Measurements from ENCODE around the gene PLAU. TPM values are rescaled to one million over a fixed set of nuclear protein-coding genes. Genes with fewer than 3 reads are reported as not detected.

Gene PLAU
- total RNA-seq: 0.38 and 0.93 TPM in 2 replicates
- long read RNA-seq, partial matches to known transcripts: 0 of 3 reads
- long read RNA-seq, other reads (novel, unspliced or antisense): 0 of 3 reads

- Mint-ChIP-seq H3K27ac (no peak within 1 kb of the TSS), H3K4me1 (ENCODE audit: low read depth) (peaks cover 12% of the 10 kb centered on the region), H3K36me3 (ENCODE audit: insufficient read depth) (no peaks in the 10 kb centered on the region), H3K27me3 (peaks cover 82% of the 10 kb centered on the region), H3K9me3 (ENCODE audit: low read depth) (no peaks in the 10 kb centered on the region), H3K4me3 (ENCODE audit: low read depth) (peak within 1 kb of the TSS; percentile 83)
- TF ChIP-seq CTCF (IDR thresholded peaks at IDR 0.05; ENCODE audit: unreplicated experiment): no peak
- DNase-seq (ENCODE audit: low spot score, unreplicated experiment): peak; percentile 41
Observed at GRCh38 chr10:73910764-73911552, at the start of gene PLAU. Gene PLAU (plus strand): TSS chr10:73911132. CDS start chr10:73911556, 424 bp downstream.

- no peaks in the 10 kb centered on the region for H3K27me3 Mint-ChIP-seq
- H3K9me3 Mint-ChIP-seq (ENCODE audit: low read depth): no peaks in the 10 kb centered on the region
- DNase-seq (ENCODE audit: low spot score, unreplicated experiment): no peak
- H3K36me3 Mint-ChIP-seq (ENCODE audit: insufficient read depth): peaks cover 6% of the 10 kb centered on the region
- H3K4me3 Mint-ChIP-seq (ENCODE audit: low read depth): no peak overlapping the region
- no peak for TF ChIP-seq CTCF (IDR thresholded peaks at IDR 0.05; ENCODE audit: unreplicated experiment)
- no peak overlapping the region for H3K27ac Mint-ChIP-seq
- no peaks in the 10 kb centered on the region for H3K4me1 Mint-ChIP-seq (ENCODE audit: low read depth)
Observed at GRCh38 chr10:73862011-73862410, 48.9 kb upstream of the PLAU start.

GRCh38 chr10:73863039-73863817, 47.7 kb upstream of the PLAU start:
- H3K9me3 Mint-ChIP-seq (ENCODE audit: low read depth): no peaks in the 10 kb centered on the region
- H3K4me3 Mint-ChIP-seq (ENCODE audit: low read depth): no peak overlapping the region
- no peak for TF ChIP-seq CTCF (IDR thresholded peaks at IDR 0.05; ENCODE audit: unreplicated experiment)
- no peak for DNase-seq (ENCODE audit: low spot score, unreplicated experiment)
- no peaks in the 10 kb centered on the region for H3K4me1 Mint-ChIP-seq (ENCODE audit: low read depth)
- H3K27me3 Mint-ChIP-seq: no peaks in the 10 kb centered on the region
- no peak overlapping the region for H3K27ac Mint-ChIP-seq
- H3K36me3 Mint-ChIP-seq (ENCODE audit: insufficient read depth): peaks cover 6% of the 10 kb centered on the region

- TF ChIP-seq CTCF (IDR thresholded peaks at IDR 0.05; ENCODE audit: unreplicated experiment): no peak
- Mint-ChIP-seq H3K4me3 (ENCODE audit: low read depth) (no peak overlapping the region), H3K4me1 (ENCODE audit: low read depth) (no peaks in the 10 kb centered on the region), H3K9me3 (ENCODE audit: low read depth) (no peaks in the 10 kb centered on the region), H3K27ac (no peak overlapping the region), H3K27me3 (no peaks in the 10 kb centered on the region), H3K36me3 (ENCODE audit: insufficient read depth) (peaks cover 5% of the 10 kb centered on the region)
- DNase-seq (ENCODE audit: low spot score, unreplicated experiment): no peak
Observed at GRCh38 chr10:73864229-73864628, 46.7 kb upstream of the PLAU start.

GRCh38 chr10:73865107-73865458, 45.8 kb upstream of the PLAU start:
- Mint-ChIP-seq H3K27me3 (no peaks in the 10 kb centered on the region), H3K4me3 (ENCODE audit: low read depth) (no peak overlapping the region), H3K27ac (no peak overlapping the region), H3K36me3 (ENCODE audit: insufficient read depth) (peaks cover 5% of the 10 kb centered on the region), H3K4me1 (ENCODE audit: low read depth) (no peaks in the 10 kb centered on the region), H3K9me3 (ENCODE audit: low read depth) (no peaks in the 10 kb centered on the region)
- no peak for TF ChIP-seq CTCF (IDR thresholded peaks at IDR 0.05; ENCODE audit: unreplicated experiment)
- no peak for DNase-seq (ENCODE audit: low spot score, unreplicated experiment)
